Germinal center (tissue), 1 donor: ENCODE data around the gene COX5A.

Source experiments
- DNase-seq: peaks from one replicate; pipeline ENCODE4 v3.0.0; 2012; ENCODE audit warnings: mixed read lengths, low spot score

Gene COX5A

DNA sequence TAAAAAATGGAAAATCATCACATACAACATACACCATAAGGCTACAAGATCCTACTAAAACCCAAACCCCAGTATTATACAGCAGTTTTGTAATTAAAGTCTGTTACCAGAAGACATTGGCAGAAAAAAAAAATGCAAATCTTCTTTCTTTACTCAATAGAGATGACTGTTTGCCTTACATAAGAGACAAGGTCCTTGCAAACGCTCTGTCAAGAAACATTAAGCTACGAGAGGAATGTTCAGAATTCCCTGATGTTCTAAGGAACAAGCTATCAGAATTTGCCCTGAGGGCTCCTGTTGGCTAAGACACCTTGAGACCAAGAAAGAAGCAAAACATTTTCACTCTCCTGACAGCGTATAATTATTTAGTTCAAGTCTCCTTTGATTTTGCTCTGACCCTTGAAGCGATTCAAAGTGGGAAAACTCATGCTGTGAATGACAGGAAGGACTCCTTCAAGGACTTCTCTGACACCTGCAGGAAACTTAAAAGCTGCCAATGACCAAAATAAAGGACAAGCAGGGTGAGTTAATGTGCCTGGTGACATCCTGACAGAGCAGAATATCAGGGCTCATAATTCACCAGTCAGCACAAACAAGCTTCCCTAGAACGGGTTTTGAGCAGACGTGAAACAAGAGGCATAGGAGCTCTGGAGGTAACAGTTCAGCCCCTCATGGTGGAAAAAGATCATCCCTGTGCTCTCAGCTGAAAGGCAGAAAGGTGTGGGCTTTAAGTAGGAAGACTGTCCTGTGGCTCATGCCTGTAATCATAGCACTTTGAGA is 67.2 kb downstream of the COX5A start:
- no peak for DNase-seq
